K562 (cell line): ENCODE data around the gene CCAR1. TPM values are rescaled to one million over a fixed set of nuclear protein-coding genes. Genes with fewer than 3 reads are reported as not detected.

Experiments used
- EHMT2 ChIP-seq: fragments of 450-650 bp; IDR thresholded peaks from 2 replicates; pipeline ENCODE4 v1.6.1; 2018; ENCODE audit warnings: antibody characterized with exemption
- KLF16 ChIP-seq: IDR thresholded peaks from 2 replicates; pipeline ENCODE4 v1.6.1; 2016; ENCODE audit warnings: antibody characterized with exemption
- MYBL2 ChIP-seq, 2 experiments: fragments of 450-650 bp in 1 of 2; sonication (generic) in 1 of 2; formaldehyde crosslinking in 1 of 2; IDR thresholded peaks; 2 replicates each; pipeline versions ENCODE4 v1.6.1 to v1.8.1; 2017 to 2022; ENCODE audit warnings: borderline replicate concordance in 1 of 2, inconsistent platforms in 1 of 2, low read depth in 1 of 2, mild to moderate bottlenecking in 1 of 2, missing genetic modification reagents in 1 of 2, moderate library complexity in 1 of 2
- NFE2 ChIP-seq: IDR thresholded peaks from 2 replicates; pipeline ENCODE4 v1.6.1; 2014; ENCODE audit warnings: antibody characterized with exemption, low read depth
- ZNF354B ChIP-seq: fragments of 250-450 bp; sonication (Bioruptor Pico); IDR thresholded peaks from 2 replicates; pipeline ENCODE4 v1.4.0; 2020
- ZNF766 ChIP-seq: fragments of 200-800 bp; sonication (Bioruptor generic); conservative IDR thresholded peaks from 2 replicates; pipeline ENCODE4 v1.6.1; 2016; ENCODE audit warnings: missing genetic modification characterization, missing compliant biosample characterization
- polyA plus RNA-seq, 8 experiments: library from polyadenylated mRNA; depleted of rRNA in 4 of 8; stranded (reverse) in 5 of 8; unstranded in 3 of 8; fragments of >200 nt; fragmentation: Nextera tagmentation in 2 of 8; fragmentation: Illumina TruSeq in 1 of 8; extraction: Ambion mirVana in 2 of 8; extraction: Trizol in 1 of 8; gene quantifications; 2 replicates each; pipeline versions ENCODE4 v1.2.1 to v1.2.3, GENCODE V29; 2011 to 2014; ENCODE audit warnings: inconsistent platforms in 1 of 8, missing spikeins in 1 of 8
- total RNA-seq, 7 experiments: library from RNA; depleted of rRNA in 6 of 7; stranded (reverse); fragments of >200 nt in 6 of 7; fragmentation: Illumina TruSeq in 2 of 7; extraction: Trizol in 2 of 7; gene quantifications; 2 replicates each; pipeline versions ENCODE4 v1.2.1 to v1.2.3, GENCODE V29; 2011 to 2021; ENCODE audit warnings: low replicate concordance in 1 of 7
- TF ChIP-seq, protein P1 (sequence below): fragments of 250-450 bp; sonication (Bioruptor Pico); IDR thresholded peaks from 2 replicates; pipeline ENCODE4 v1.5.0; 2020; ENCODE audit warnings: mild to moderate bottlenecking, borderline replicate concordance
- TF ChIP-seq, protein P2 (sequence below), 3 experiments: IDR thresholded peaks in 2 of 3; conservative IDR thresholded peaks in 1 of 3; 2 replicates each; pipeline ENCODE4 v1.5.1; 2011 to 2012; ENCODE audit warnings: low read length in 3 of 3, mild to moderate bottlenecking in 3 of 3, control low read depth in 2 of 3, improper control_type of control experiment in 1 of 3, inconsistent platforms in 1 of 3, low read depth in 1 of 3, mixed read lengths in 1 of 3, moderate library complexity in 1 of 3; ENCODE audit not compliant: insufficient read depth in 2 of 3
- TF ChIP-seq, protein P3 (sequence below): sonication (generic); formaldehyde crosslinking; IDR thresholded peaks from 2 replicates; pipeline ENCODE4 v1.8.0; 2022; ENCODE audit warnings: missing genetic modification reagents, mild to moderate bottlenecking, moderate library complexity, borderline replicate concordance
- TF ChIP-seq, protein P4 (sequence below): fragments of 450-650 bp; IDR thresholded peaks from 2 replicates; pipeline ENCODE4 v1.6.1; 2016; ENCODE audit warnings: mild to moderate bottlenecking
- TF ChIP-seq, protein P5 (sequence below): fragments of 200-800 bp; sonication (Bioruptor generic); IDR thresholded peaks from 2 replicates; pipeline ENCODE4 v1.6.1; 2017; ENCODE audit warnings: missing genetic modification characterization, missing compliant biosample characterization

The CCAR1 gene
- total and polyA plus RNA-seq, 9 of the 15 experiments (the other 6 are each of a cell fraction or from before 2014, with no cell fraction given), result 44.8 to 173 (median 111) TPM

DNA sequence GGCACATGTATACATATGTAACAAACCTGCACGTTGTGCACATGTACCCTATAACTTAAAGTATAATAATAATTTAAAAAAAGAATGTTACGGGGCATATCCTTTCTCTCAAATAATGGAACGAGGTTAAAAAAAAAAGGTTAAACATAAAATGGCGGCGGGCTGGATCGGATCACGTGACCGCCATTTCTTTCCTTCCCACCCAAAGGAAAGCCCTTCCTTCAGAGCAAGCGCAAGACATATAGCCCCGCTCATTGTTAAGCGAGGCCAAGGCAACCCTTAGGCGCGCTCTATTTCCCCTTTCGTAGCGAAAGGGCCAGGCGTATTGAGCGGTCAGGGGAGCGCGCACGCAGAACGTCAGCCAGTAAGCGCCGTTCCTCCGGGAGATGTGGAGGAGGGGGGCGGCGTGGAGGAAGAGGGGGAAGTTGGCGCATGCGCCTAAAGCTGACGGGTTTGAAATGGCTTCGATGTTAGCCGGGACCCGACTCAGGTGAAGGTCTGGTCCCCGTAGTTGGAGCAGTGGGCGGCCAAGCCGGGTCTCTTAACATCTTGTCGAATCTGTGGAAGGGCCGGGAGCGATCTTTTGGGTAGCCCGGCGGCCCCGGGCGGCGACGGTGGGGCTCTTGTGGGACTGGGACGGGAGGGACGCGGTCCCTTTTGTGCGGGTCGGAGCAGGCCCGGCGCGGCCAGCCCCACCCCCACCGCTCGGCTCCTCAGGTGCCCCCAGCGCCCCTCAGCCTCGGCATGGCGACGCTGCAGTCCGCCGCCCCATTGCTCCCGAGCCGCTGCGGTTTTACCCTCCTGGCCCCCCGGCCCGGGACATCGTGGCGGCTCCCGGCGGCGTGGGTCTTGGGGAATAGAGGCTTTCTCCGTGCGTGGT is at the start of gene CCAR1 (continued):
- TF ChIP-seq NFE2, result no peak
- peak; percentile 33; the same call in 1 of the 2 replicates for TF ChIP-seq MYBL2 (IDR thresholded peaks at IDR 0.05; ENCODE audit: low read depth)
- no peak for TF ChIP-seq MYBL2 (CRISPR knock-in tag; IDR thresholded peaks at IDR 0.05; ENCODE audit: borderline replicate concordance)
- TF ChIP-seq, protein P1, sequence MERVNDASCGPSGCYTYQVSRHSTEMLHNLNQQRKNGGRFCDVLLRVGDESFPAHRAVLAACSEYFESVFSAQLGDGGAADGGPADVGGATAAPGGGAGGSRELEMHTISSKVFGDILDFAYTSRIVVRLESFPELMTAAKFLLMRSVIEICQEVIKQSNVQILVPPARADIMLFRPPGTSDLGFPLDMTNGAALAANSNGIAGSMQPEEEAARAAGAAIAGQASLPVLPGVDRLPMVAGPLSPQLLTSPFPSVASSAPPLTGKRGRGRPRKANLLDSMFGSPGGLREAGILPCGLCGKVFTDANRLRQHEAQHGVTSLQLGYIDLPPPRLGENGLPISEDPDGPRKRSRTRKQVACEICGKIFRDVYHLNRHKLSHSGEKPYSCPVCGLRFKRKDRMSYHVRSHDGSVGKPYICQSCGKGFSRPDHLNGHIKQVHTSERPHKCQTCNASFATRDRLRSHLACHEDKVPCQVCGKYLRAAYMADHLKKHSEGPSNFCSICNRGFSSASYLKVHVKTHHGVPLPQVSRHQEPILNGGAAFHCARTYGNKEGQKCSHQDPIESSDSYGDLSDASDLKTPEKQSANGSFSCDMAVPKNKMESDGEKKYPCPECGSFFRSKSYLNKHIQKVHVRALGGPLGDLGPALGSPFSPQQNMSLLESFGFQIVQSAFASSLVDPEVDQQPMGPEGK (CRISPR knock-in tag), result no peak
- TF ChIP-seq, protein P2, sequence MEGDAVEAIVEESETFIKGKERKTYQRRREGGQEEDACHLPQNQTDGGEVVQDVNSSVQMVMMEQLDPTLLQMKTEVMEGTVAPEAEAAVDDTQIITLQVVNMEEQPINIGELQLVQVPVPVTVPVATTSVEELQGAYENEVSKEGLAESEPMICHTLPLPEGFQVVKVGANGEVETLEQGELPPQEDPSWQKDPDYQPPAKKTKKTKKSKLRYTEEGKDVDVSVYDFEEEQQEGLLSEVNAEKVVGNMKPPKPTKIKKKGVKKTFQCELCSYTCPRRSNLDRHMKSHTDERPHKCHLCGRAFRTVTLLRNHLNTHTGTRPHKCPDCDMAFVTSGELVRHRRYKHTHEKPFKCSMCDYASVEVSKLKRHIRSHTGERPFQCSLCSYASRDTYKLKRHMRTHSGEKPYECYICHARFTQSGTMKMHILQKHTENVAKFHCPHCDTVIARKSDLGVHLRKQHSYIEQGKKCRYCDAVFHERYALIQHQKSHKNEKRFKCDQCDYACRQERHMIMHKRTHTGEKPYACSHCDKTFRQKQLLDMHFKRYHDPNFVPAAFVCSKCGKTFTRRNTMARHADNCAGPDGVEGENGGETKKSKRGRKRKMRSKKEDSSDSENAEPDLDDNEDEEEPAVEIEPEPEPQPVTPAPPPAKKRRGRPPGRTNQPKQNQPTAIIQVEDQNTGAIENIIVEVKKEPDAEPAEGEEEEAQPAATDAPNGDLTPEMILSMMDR (IDR thresholded peaks at IDR 0.05 in 2 of 3, conservative IDR thresholded peaks at IDR 0.05 in 1 of 3; ENCODE audit: insufficient read depth in 2 of 3, low read depth in 1 of 3, low read length in 3 of 3), result 0 out of 6 replicates have a peak, but pooled peaks of 1 of the 3 experiments have one; percentile 1
- TF ChIP-seq, protein P3, sequence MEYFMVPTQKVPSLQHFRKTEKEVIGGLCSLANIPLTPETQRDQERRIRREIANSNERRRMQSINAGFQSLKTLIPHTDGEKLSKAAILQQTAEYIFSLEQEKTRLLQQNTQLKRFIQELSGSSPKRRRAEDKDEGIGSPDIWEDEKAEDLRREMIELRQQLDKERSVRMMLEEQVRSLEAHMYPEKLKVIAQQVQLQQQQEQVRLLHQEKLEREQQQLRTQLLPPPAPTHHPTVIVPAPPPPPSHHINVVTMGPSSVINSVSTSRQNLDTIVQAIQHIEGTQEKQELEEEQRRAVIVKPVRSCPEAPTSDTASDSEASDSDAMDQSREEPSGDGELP (CRISPR knock-in tag), result peak; percentile 83; the same call in 1 of the 2 replicates
- no peak for TF ChIP-seq EHMT2
- TF ChIP-seq, protein P4, sequence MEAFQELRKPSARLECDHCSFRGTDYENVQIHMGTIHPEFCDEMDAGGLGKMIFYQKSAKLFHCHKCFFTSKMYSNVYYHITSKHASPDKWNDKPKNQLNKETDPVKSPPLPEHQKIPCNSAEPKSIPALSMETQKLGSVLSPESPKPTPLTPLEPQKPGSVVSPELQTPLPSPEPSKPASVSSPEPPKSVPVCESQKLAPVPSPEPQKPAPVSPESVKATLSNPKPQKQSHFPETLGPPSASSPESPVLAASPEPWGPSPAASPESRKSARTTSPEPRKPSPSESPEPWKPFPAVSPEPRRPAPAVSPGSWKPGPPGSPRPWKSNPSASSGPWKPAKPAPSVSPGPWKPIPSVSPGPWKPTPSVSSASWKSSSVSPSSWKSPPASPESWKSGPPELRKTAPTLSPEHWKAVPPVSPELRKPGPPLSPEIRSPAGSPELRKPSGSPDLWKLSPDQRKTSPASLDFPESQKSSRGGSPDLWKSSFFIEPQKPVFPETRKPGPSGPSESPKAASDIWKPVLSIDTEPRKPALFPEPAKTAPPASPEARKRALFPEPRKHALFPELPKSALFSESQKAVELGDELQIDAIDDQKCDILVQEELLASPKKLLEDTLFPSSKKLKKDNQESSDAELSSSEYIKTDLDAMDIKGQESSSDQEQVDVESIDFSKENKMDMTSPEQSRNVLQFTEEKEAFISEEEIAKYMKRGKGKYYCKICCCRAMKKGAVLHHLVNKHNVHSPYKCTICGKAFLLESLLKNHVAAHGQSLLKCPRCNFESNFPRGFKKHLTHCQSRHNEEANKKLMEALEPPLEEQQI, result no peak
- TF ChIP-seq ZNF766, result peak; percentile 92
- TF ChIP-seq, protein P5, sequence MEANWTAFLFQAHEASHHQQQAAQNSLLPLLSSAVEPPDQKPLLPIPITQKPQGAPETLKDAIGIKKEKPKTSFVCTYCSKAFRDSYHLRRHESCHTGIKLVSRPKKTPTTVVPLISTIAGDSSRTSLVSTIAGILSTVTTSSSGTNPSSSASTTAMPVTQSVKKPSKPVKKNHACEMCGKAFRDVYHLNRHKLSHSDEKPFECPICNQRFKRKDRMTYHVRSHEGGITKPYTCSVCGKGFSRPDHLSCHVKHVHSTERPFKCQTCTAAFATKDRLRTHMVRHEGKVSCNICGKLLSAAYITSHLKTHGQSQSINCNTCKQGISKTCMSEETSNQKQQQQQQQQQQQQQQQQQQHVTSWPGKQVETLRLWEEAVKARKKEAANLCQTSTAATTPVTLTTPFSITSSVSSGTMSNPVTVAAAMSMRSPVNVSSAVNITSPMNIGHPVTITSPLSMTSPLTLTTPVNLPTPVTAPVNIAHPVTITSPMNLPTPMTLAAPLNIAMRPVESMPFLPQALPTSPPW (CRISPR knock-in tag), result peak; percentile 99
- TF ChIP-seq KLF16, result no peak
- TF ChIP-seq ZNF354B (CRISPR knock-in tag), result no peak
